ENCODE data around the gene HMGCS1.

DNA sequence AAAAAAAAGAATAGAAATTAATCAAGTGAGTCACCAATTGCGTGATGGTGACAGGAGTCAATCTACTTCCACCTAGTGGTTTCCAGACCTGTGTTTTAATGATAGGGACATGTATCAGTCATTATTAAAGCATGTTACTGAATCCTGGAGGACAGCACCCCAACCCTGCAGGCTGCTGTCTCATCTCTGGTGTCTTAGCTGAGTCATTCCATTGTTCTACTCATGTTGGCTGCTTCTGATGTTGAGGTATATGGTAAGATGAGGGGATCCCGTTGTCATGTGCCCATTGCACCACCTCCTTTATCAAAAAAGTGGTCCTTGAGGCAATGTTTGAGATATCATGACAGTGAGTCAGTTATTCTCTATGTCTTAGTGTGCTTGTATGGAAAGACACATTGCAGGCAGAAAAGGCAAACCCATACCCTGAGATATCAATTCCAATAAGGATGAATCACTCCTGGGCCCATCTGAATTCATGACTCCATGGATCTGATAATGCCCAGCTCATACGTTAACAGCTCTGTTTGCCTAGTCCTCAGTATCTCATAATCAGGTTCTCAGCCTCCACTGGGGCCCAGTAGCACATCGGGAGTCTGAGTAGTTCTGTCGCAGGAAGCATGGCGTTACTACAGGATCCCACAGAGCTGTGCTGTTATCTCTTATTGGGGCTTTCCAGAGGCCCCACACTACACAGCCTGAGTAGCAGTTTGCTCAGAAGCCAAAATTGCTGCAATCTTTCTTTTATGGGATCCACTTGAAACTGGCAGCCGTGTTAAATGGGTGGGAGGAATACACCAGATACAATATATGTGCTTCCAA lies 31.2 kb downstream of the HMGCS1 start:
- TF ChIP-seq, protein P1, sequence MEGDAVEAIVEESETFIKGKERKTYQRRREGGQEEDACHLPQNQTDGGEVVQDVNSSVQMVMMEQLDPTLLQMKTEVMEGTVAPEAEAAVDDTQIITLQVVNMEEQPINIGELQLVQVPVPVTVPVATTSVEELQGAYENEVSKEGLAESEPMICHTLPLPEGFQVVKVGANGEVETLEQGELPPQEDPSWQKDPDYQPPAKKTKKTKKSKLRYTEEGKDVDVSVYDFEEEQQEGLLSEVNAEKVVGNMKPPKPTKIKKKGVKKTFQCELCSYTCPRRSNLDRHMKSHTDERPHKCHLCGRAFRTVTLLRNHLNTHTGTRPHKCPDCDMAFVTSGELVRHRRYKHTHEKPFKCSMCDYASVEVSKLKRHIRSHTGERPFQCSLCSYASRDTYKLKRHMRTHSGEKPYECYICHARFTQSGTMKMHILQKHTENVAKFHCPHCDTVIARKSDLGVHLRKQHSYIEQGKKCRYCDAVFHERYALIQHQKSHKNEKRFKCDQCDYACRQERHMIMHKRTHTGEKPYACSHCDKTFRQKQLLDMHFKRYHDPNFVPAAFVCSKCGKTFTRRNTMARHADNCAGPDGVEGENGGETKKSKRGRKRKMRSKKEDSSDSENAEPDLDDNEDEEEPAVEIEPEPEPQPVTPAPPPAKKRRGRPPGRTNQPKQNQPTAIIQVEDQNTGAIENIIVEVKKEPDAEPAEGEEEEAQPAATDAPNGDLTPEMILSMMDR (conservative IDR thresholded peaks at IDR 0.05), result no peak
- no peak for TF ChIP-seq ZFX (IDR thresholded peaks at IDR 0.05)

All from C4-2B (cell line).